GM21390 (cell line): ENCODE measurements around the gene METRNL.

Source experiments
- ATAC-seq: cut with Tn5 transposase; IDR thresholded peaks from one replicate; pipeline ENCODE4 v1.9.1; 2021; ENCODE audit not compliant: unreplicated experiment

The METRNL gene

GRCh38 chr17:83089328-83090132, 10.1 kb downstream of the METRNL start:
- ATAC-seq = no peak

- ATAC-seq = no peak
Observed at GRCh38 chr17:83090444-83091256, 11.2 kb downstream of the METRNL start.

- ATAC-seq = no peak
Observed at GRCh38 chr17:83091257-83092141, 12.1 kb downstream of the METRNL start.

- ATAC-seq = no peak
Observed at GRCh38 chr17:83092186-83092585, 12.8 kb downstream of the METRNL start.

GRCh38 chr17:83092931-83093330, 13.5 kb downstream of the METRNL start:
- no peak for ATAC-seq

- no peak for ATAC-seq
Observed at GRCh38 chr17:83093506-83093905, 14.1 kb downstream of the METRNL start.

GRCh38 chr17:83094291-83094690, 14.9 kb downstream of the METRNL start:
- no peak for ATAC-seq

- no peak for ATAC-seq
Observed at GRCh38 chr17:83095016-83095415, 15.6 kb downstream of the METRNL start.

GRCh38 chr17:83096401-83097224, 17.2 kb downstream of the METRNL start:
- ATAC-seq = no peak

- no peak for ATAC-seq
Observed at GRCh38 chr17:83097831-83098230, 18.4 kb downstream of the METRNL start.

GRCh38 chr17:83098241-83099085, 19.1 kb downstream of the METRNL start:
- ATAC-seq = no peak

- ATAC-seq = no peak
Observed at GRCh38 chr17:83099086-83099555, 19.7 kb downstream of the METRNL start.

GRCh38 chr17:83099570-83100181, 20.3 kb downstream of the METRNL start:
- no peak for ATAC-seq

GRCh38 chr17:83100220-83100852, 20.9 kb downstream of the METRNL start:
- no peak for ATAC-seq

GRCh38 chr17:83100853-83101391, 21.5 kb downstream of the METRNL start:
- no peak for ATAC-seq

- ATAC-seq = no peak
Observed at GRCh38 chr17:83101805-83102480, 22.5 kb downstream of the METRNL start.

GRCh38 chr17:83103200-83103942, 24.0 kb downstream of the METRNL start:
- ATAC-seq = no peak
